NCI-H460 (cell line): ENCODE measurements around the gene STIM2. TPM values are rescaled to one million over a fixed set of nuclear protein-coding genes. Genes with fewer than 3 reads are reported as not detected.

Source experiments
- DNase-seq: peaks from one replicate; pipeline ENCODE4 v3.0.0-alpha.2; 2016; ENCODE audit warnings: low read depth; ENCODE audit errors: extremely low read depth
- total RNA-seq: library from RNA; depleted of rRNA; stranded (reverse); fragments of >200 nt; shearing (Covaris generic); gene quantifications from 2 replicates; pipeline ENCODE4 v1.2.3, GENCODE V29; 2014

STIM2 gene
- total RNA-seq, 1 experiment from 2014 or later, result 10.6 TPM

DNA sequence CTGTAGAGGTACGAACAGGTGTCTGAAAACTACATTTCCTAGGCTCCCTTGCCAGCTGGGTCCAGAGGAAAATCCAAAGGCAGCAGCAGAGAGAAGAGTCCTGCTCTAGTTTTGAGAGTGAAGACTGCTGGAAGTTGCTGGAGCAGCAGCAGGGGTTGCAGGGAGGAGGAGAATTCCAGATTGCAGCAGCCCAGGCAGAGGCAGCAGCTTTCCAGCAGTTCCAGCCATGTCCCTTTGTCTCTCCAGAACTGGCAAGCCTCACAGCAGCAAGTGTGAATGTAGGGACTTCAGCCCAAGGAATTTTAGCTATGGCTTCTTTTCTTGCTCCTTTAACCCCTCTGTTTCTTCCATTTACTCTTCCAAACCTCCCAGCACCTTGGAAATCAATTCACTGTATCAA lies 24.1 kb upstream of the STIM2 start:
- DNase-seq, result no peak

DNA sequence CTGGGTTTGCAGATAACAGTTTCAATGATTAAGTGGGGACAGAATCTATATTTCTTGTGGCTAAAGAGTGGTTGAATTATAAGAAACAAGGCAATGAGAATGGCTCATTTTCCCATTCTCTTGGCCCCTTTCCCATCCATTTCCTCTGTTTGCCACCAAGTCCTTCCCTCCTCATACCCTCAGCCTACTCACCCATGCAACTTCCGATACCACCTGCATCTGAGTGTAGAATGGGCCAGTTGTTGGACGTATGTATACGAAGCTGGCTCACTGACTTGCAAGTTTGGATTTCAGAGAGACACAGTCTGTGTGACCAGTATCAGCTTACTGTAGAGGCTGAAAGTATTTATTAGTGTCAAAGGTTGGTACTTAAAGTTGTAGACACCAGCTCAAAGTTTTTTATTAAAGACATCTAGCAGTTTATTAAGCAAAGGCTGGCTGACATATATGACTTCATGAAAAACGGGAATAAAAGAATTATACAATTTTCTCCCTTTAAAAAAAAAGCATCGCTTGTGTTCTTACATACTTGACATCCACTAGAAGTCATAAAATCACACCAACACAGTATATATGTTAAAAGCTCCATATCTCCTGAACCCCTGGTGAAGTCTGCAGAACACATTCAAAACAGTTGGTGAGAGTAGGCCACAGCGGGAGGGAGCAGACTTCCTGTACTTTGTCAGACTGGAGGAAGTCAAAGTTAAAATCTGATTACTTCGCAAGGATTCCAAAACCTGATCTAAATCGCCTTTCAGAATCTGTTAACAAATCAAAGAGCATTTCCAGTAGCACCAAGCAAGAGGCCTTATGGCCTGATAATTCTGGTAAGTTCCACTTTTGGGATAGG lies 22.4 kb upstream of the STIM2 start:
- DNase-seq, result no peak

DNA sequence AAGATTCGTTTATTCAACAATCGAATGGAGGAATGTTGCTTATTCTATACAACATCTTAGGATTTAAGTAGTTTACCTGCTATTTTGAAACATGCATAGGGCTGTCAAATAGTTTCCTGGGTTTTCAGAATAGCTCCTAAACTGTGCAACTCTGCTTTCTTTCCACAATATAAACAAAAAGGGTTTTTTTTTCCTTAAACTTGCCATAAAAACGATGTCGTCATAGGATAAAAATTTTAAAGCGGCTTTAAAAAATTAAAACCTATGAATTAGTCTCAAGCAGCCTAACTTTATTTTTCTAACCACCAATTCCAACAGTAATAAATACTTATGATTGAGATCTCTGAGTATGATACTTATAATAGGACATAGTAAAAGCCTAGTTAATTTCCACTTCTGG lies 21.6 kb upstream of the STIM2 start:
- no peak for DNase-seq

DNA sequence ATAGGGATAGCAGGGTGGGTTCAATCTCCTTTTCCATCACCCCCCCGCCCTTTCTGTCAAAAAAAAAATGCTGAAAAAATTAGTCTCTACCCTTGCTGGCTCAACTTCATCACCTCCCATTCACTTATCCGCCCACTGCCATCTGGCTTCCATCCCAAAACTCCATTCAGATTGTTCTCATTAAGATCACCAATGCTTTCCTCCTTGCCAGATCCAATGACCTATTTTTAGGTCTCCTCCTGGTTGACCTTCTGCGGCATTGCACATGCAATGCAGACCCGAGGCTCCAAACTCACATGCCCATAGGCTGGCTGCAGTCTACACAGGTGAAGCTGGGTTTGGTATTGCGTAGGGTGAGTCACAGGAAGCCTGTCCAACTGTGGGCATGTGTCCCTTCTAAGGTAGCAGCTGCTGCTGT lies 21.1 kb upstream of the STIM2 start:
- no peak for DNase-seq

DNA sequence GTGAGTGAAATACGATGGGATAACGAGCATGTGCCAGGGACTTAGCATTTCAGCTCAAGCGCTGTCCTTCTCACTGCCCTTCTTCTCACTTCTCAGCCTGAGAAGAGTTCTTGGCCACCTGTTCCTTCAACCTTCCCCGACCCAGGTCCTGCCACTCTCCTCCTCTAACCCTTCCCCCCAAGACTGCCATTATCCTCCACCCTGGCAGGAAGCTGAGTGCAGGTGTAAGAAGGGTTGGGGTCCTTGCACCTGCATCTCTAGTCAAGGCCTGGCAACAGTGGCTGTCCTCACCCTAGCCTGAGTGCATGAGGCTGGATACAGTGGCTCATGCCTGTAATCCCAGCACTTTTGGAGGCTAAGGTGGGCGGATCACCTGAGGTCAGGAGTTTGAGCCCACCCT lies 19.9 kb upstream of the STIM2 start:
- DNase-seq, result no peak

DNA sequence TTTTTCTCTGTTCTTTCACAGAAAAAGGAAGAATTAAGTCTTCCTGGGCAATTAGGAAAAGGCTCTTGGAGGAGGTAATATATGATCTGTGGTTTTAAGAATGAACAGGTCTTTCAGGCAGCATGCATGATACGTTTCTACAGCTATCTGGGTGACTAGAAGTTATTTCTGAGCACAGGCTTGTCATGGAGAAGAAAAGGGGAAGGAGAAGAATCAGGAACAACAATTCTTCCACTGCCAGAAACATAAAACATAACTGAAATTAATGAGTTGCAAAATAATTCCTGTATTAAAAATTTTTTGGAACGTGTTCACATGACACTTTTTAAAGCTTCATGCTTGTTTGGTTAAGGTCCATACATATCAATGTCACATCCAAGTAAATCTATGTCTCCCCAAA lies 17.7 kb upstream of the STIM2 start:
- DNase-seq, result no peak

DNA sequence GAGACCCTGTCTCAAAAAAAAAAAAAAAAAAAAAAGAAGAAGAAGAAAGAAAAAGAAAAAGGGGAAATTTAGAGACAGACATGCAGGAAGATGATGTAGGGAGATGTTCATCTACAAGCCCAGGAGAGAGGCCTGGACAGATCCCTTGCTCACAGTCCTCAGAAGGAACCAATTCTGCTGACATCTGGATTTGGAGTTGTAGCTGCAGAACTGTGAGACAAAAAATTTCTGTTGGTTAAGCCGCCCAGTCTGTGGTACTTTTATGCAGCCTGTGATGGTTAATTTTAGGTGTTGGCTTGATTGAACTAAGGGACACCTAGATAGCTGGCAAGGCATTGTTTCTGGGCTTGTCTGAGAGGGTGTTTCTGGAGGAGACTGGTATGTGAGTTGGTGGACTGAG lies 10.1 kb upstream of the STIM2 start:
- DNase-seq, result no peak

DNA sequence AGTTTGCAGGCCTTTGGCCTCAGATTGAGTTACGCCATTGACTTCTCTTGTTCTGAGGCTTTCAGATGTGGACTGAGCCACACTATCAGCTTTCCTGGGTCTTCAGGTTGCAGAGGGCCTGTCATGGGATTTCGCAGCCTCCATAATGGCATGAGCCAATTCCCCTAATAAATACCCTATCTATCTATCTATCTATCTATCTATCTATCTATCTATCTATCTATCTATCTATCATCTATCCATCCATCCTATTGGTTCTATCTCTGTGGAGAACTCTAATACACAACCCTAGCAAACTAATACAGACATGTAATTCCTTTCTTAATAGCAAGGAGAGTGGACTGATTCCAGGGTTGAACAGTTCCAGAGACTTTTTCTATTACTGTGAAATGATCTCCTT lies 9.5 kb upstream of the STIM2 start:
- no peak for DNase-seq

DNA sequence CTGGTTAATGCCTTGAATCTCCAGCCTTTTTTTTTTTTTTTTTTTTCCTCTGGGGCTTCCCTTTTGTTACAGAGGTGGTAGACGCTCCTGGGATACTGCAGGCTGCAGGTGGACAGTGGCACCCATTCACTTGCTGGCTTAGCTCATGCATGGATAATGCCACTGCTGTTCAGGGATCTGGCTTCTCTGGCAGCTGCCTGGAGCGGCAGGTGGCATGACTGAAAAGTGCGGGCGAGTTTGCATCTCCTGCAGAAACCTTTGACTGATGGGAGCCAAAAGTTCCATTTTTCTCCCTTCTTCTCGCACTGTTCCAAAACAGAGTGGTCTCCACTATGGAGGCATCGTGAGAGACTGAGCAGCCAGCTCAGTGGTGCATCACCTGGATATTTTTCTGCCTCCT lies 5.9 kb upstream of the STIM2 start:
- DNase-seq, result no peak

DNA sequence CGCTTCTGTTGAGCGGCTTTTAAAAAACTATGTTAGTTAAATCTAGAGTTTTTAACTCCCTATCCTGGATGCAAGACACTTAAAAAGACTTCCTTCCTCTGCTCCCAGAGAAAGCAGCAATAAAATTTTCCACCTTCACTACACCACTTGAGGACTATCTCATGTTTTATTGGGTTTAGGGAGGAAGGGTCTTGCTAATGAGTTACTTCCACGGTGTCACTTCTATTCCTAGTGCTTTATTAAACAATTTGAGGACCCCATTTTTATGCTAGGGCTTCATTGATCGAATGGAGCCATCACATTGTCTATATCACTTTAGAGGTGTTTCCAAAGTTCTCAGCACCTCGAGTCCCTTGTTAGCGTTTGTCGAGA lies 3.7 kb upstream of the STIM2 start:
- no peak for DNase-seq

DNA sequence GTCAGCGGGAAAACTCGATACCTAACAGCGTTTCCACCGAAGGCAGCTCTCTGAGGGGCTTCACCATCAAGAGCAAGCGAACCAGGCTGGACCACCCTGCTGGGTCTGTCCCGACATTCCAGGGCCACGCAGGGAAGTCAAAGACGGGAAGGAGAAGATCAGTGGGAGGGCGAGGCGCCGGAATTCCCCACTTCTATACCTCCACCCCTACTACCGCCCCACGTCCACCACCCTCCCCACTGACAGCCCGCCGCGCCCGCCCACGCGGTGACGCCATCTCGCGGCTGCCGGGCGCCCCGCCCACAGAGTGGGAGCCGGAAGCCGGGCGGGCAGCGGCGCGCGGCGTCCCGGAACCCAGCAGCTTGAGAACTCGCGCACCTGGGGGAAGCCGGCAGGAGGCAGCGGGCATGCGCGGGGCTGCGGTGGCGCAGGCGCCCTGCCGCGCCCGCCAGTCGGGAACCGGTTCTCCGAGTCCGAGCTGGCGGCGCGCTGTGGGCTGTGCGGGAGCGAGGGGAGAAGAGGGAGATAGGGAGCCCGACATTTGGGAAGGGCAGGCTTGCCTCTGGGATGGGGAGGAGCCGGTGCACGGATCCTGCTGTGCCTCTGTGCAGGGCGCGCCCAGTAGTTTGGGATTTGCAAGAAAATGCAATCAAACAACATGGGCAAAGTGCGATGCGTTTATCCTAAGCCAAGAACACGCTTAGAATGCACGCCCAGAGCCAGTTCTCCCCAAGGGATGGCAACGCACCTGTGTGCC lies 3.2 kb upstream of the STIM2 start:
- DNase-seq, result peak; percentile 71

DNA sequence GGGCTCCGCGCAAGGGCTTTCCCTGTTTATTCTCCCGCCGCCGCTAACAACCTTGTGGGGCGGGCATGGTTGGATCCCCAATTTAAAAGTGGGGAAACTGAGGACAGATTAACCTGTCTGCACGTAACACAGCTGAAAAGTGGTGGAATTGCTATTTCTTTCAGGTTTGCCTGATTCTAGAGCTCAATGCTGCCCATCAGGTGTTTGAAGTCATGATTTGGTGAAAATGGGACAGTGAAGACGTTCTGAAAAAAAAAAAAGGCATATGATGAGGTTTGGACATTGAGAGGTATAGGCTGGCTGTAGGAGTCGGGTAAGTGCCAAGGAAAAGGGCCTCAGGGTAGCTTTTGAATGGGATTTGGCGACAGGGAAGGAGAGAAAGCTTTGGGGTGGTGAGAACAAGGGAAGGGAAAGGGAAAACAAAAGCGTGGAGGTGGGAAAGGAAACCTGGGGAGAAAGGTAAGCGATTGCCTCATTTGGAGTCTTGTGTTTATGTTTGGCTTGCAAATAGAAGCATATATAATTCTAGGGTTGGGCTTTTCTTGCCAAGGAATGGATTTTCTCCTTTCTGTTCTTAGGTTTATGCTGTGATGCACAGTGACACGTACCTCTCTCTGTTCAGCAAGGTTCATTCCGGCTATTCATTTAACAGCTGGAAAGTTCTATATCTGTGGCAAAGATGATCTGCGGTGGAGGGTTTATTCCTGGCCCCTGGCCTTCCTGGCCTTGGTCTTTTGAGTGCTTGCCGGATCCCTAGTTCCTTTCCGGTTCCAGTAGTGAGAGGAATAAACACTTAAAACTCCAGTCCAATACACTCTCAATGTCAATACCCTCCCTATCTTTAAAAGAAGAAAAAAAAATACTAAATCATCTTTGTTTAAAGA lies 2.4 kb upstream of the STIM2 start:
- DNase-seq, result no peak

DNA sequence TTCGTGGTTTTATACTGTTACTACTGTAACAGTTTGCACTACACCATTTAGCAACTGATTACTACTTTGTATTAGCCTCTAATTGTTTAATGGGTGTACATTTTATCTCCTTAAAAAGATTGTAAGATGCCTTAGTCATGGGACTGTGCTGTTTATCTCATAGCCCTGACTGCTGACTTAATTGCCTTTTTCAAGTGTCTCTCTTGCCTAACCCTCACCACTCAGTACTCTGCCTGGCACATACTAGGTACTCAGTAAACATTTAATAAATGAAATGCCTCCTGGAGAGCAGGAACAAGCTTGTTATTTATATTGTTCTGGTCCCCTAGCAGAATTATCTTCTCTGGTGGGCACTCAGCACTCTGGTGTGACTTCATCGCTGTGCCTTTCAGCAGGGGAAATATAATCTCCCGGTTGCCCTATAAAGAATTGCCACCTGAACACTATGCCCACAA lies 1.7 kb upstream of the STIM2 start:
- no peak for DNase-seq

DNA sequence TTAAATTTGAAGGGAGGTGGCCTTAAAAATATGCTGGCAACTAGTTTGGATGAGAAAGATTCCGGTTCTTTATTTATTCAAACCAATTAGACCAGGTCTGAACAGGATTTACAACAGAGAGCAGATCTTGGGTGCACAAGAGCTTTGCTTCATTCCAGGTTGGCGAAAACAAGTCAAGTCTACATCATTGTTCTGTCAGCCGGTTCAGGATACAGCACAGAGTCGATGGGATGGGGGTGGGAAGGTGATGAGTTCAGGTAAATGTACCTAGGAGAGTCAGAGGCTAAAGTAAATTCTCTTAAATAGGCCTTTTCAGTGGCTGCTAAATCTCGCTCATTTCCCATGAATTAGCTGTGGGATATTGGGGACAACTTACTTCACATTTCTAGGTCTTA lies 882 bp upstream of the STIM2 start:
- no peak for DNase-seq

DNA sequence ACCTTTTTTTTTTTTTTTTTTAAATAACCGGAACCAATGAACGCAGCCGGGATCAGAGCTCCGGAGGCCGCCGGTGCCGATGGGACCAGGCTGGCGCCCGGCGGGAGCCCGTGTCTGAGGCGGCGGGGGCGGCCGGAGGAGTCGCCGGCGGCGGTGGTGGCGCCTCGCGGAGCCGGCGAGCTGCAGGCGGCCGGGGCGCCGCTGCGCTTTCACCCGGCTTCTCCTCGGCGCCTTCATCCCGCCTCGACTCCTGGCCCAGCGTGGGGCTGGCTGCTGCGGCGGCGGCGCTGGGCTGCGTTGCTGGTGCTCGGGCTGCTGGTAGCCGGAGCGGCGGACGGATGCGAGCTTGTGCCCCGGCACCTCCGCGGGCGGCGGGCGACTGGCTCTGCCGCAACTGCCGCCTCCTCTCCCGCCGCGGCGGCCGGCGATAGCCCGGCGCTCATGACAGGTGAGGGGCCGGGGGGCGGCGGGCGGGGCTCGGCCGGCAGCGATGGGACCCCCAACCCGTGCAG lies 337 bp downstream of the STIM2 start:
- no peak for DNase-seq

DNA sequence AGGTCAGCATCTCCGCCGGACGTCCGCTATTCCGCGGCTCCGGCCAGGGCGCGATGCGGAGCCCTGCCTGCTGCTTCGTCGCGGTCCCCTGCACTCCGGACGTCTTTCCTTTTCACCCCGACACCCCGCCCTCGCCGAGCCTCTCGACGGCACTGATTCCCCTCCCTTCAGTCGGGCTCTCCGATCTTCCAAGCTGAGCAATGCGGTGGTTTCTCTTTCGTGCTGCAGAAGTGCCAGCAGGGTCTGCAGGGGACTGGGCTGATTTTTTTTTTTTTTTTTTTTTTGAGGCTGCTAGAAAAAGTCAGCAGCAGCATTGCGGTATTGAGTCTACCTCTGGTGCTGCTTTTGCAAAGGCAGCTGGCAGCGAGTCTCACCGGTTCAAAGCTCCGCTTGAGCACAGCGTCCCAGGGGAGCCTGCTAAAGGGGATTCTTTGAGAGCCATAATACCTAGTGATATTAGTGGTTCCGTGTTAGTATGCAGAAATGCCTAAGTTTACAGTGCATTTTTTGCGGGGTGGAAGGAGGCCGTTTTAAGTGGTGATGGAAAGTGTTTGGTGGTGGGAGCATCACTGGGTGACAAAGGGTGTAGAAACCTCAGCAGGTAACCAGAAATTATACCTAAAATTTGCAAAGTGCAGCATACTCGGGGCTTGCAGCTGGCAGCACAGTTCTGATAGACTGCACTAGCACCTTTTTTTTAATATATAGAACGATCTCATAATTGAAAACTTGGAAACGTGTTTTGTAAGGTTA lies 969 bp downstream of the STIM2 start:
- DNase-seq, result no peak

DNA sequence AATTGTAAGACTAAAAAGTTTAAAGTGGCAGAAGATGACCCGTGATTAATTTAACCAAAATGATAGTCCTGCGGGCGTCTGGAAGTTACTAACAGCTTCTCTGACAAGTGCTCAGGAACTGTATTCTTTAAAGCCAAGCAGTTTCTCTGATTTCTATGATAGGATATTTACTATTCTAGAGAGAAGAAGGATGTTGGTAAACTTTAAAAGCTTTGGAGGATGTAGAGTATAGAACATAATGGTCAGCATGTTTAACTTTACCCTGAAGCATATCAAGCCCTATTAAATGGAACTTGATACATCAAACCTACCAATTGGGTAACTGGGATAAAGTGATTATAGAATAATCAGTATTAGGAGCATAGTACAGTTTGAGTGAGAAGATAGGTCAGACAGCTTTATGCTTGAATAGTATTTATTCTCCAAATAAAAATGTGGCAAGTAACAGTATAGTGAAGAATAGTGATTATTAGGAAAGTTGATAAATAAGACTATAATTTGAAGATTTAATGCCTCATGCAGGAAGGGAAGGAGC lies 1.8 kb downstream of the STIM2 start:
- DNase-seq, result no peak

DNA sequence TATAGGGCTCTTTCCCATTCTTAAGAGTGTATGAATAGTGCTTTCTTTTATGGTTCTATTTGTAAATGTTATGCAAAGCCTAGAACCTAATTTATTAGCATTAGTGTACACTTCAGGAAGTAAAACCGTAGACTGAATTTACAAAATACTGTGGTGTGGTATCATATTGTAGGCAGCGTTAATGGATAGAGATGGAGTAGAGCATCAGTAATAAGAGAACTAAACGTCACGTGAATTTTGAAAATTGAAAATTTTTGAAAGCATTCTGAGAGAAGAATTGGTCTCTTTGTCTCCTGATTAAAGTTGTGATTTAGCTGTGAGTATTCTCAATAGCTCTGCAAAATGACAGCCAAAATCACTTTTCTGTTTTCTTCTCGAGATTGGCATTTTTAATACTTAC lies 2.9 kb downstream of the STIM2 start:
- DNase-seq, result no peak

DNA sequence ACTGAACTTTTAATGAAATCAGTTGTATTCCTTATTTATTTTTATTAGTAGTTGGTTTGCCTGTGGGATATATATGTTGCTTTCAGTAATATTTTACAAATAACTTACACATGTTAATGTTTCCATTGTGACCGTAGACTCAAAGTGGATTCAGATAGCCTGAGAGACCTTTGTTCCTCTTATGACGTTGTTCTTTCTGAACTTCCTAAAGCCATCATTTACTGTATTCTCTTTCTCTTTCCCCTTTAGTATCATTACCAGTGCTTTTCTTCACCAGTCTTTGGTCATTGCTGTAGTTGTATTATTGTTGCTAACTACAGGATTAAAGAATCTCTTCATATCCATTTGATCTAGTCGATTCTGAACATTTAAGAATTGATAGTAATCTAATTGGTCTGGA lies 4.3 kb downstream of the STIM2 start:
- no peak for DNase-seq

DNA sequence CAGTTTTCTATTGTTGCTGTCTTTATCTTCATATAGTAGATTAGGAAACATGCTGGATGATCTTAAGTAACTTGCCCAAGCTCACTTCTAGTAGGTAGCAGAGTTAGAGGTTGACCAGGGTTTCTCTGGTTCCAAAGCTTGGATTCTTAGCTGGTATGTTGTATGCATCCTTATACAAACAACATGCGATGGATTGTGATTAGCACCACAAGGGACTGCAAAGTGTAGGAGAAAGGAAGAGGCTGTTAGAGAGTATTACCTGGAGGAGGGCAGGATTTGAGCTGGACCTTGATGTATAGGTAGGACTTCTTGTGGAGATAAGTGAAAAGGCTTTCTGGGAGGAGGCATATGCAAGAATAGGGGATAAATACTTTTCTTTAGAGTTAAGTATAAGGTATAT lies 5.6 kb downstream of the STIM2 start:
- no peak for DNase-seq
